ENCODE data around the gene COX11.

Gene COX11, protein sequence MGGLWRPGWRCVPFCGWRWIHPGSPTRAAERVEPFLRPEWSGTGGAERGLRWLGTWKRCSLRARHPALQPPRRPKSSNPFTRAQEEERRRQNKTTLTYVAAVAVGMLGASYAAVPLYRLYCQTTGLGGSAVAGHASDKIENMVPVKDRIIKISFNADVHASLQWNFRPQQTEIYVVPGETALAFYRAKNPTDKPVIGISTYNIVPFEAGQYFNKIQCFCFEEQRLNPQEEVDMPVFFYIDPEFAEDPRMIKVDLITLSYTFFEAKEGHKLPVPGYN

GRCh38 chr17:54968262-54968987 is at the start of gene COX11, which contains the start of gene STXBP4:
TSS of gene COX11 (minus strand) at chr17:54968654. CDS start at chr17:54968646, 8 bp downstream.
TSS of gene STXBP4 (plus strand) at chr17:54968765. CDS start at chr17:54986220, 17,455 bp downstream.
- DNase-seq (ENCODE audit: low read depth, low spot score) = peak; percentile 84
- H3K27ac ChIP-seq = peak within 1 kb of the TSS; percentile 53

DNA sequence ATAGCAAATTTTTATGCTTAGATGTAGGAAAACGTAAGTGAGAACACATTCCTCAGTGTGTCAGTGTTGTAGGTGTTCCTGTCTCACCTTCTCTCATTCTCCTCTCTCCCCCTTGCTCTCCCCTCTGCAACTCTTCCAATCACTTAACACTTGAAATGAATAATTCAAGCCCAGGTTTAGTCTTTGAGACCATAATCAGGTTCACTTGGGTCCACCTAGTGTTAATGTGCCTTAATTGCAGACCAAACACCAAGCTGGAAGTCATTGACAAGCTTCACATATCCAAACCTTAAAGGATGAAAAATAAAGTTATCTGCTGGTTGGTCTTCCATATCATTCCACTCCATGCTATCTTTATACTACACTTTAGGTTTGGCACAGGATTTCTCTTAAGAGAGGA is 37.1 kb upstream of the COX11 start:
- H3K27ac ChIP-seq = no peak overlapping the region
- no peak for DNase-seq (ENCODE audit: low read depth, low spot score)

- DNase-seq (ENCODE audit: low read depth, low spot score) = no peak
- no peak overlapping the region for H3K27ac ChIP-seq
Measured at GRCh38 chr17:55004484-55004883, 36.0 kb upstream of the COX11 start.

DNA sequence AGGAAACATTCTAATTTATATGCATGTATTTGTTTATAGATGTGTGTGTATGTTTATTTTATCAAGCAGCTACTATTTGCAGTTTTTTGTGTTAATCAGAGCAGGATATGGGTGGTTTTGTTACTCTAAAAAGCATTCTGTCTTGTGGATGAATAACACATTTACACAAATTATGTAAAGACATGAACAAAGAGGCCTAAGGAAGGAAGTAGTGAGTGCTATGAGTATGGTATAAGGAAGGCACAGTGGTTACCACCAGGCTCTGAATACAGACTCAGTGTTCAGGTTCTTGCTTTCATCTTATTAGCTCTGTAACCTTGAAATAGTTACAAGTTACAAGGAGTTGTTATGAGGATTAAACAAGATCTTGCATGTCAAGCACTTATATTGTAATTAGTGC is 34.0 kb upstream of the COX11 start:
- no peak overlapping the region for H3K27ac ChIP-seq
- DNase-seq (ENCODE audit: low read depth, low spot score) = no peak

DNA sequence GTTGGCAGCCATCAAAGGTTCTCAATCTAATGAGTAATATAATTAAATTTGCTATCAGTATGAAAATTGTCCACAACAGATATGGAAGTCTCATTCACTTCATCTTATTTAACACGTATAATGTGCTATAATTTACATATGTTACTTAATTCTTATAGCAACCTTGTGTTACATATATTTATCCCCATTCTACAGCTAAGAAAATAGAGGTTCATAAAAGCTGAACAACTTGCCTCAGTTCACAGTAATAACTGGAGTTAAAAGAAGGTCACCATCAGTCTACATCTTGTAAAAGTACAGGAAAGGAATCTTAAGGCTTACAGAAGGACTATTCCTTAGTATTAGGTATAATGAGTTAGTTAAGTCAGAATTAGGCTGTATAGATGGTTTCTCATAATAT is 28.0 kb upstream of the COX11 start:
- no peak for DNase-seq (ENCODE audit: low read depth, low spot score)
- H3K27ac ChIP-seq = no peak overlapping the region

GRCh38 chr17:54992797-54993639 is 24.6 kb upstream of the COX11 start:
- H3K27ac ChIP-seq = no peak overlapping the region
- DNase-seq (ENCODE audit: low read depth, low spot score) = no peak

- DNase-seq (ENCODE audit: low read depth, low spot score) = no peak
- no peak overlapping the region for H3K27ac ChIP-seq
Measured at GRCh38 chr17:54991567-54991966, 23.1 kb upstream of the COX11 start.

- no peak overlapping the region for H3K27ac ChIP-seq
- DNase-seq (ENCODE audit: low read depth, low spot score) = no peak
Measured at GRCh38 chr17:54990118-54990517, 21.7 kb upstream of the COX11 start.

DNA sequence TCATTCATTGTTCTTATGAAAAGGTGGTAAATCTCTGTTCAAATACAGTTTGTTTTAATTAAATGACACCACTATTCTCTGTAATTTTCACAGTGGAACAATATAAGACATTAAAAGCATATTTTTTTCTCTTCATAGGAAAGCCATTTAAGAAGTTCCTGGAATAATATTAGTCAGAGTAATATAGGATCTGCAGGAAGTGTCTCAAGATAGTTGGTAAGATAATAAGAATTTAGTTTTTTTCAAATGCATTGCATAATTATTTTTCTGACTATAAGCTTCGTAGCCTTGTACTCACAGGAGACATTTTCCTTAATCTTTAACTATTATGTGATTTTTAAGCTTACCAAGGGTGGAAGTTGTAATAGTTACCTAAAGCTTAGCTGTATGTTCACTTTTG is 17.0 kb upstream of the COX11 start:
- H3K27ac ChIP-seq = no peak overlapping the region
- no peak for DNase-seq (ENCODE audit: low read depth, low spot score)

GRCh38 chr17:54983260-54983659 is 14.8 kb upstream of the COX11 start:
- no peak overlapping the region for H3K27ac ChIP-seq
- DNase-seq (ENCODE audit: low read depth, low spot score) = no peak

- DNase-seq (ENCODE audit: low read depth, low spot score) = no peak
- no peak overlapping the region for H3K27ac ChIP-seq
Measured at GRCh38 chr17:54982399-54982798, 13.9 kb upstream of the COX11 start.

DNA sequence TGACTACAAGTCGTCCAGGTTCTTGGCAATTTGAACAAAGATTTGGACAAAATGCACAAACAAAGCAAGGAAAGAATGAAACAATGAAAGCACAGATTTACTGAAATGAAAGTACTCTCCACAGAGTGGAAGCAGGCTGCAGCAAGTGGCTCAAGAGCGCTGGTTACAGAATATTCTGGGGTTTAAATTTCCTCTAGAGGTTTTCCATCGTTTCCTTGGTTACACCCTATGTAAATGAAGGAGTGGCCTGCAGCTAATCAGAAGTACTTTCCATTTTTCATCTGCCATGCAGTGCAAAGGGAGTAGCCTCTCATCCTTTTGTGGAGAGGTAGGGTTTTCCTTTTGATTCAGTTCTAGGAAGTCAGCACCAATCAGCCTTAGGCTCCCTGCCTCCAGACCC is 11.9 kb upstream of the COX11 start:
- DNase-seq (ENCODE audit: low read depth, low spot score) = no peak
- no peak overlapping the region for H3K27ac ChIP-seq

DNA sequence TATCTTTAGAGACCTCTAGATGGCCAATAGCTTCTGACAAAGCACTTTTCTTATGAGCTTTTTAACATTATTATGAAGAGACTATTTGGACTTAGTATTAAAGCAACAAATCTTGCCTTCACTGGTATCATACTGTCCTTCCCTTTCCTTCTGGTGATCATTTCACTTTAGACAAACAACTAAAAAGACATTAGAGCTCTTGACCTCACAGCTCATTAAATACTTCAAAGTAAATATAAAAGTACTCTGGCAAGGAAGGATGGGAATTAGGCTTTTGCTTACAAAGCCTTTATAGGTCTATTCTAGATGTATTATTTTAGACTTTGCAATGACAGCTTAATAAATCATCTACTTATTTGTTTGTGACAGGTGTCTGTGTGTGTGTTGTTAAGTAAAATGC is 11.2 kb upstream of the COX11 start:
- DNase-seq (ENCODE audit: low read depth, low spot score) = no peak
- no peak overlapping the region for H3K27ac ChIP-seq

GRCh38 chr17:54977744-54978143 is 9.3 kb upstream of the COX11 start:
- DNase-seq (ENCODE audit: low read depth, low spot score) = no peak
- H3K27ac ChIP-seq = no peak overlapping the region

GRCh38 chr17:54976316-54976715 is 7.9 kb upstream of the COX11 start:
- H3K27ac ChIP-seq = no peak overlapping the region
- DNase-seq (ENCODE audit: low read depth, low spot score) = no peak

DNA sequence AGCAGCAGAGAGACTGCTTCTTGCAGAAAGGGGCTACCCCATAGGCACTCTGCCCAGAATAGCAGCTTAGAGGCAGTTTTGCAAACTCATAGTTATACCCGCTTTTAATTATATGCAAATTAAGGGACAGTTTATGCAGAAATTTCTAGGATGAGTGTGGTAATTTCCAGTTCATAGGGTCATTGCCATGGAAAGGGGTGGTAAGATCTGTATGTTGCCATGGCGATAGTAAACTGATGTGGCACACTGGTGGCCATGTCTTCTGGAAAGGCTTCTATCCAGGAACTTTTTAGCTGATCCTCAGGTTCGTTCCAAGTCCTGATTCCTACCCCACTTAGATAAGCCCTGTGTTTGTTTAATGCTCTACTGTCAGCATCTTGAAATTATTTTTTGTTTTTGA is 6.3 kb upstream of the COX11 start:
- no peak for DNase-seq (ENCODE audit: low read depth, low spot score)
- H3K27ac ChIP-seq = no peak overlapping the region

GRCh38 chr17:54972406-54973138 is 4.1 kb upstream of the COX11 start:
- no peak overlapping the region for H3K27ac ChIP-seq

DNA sequence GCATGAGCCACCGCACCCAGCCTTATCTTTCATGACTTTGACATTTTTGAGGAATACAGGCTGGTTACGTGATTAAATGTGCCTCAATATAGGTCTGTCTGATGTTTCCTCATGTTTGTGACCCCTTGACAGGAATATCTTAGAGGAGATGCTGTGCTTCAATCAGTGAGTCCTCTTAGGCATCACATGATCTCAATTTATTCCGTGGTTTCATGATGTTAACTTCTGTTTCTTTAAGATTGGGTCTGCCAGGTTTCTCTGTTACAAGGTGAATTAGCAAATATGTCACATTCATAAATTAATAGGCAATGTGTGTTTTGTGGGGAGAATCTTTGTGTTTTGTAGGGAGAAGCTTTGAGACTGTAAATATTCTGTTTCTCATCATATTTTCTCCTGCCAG is 3.4 kb upstream of the COX11 start:
- no peak for DNase-seq (ENCODE audit: low read depth, low spot score)
- no peak overlapping the region for H3K27ac ChIP-seq

More at GRCh38 chr17:54972406-54973138, 4.1 kb upstream of the COX11 start:
- DNase-seq (ENCODE audit: low read depth, low spot score) = no peak

DNA sequence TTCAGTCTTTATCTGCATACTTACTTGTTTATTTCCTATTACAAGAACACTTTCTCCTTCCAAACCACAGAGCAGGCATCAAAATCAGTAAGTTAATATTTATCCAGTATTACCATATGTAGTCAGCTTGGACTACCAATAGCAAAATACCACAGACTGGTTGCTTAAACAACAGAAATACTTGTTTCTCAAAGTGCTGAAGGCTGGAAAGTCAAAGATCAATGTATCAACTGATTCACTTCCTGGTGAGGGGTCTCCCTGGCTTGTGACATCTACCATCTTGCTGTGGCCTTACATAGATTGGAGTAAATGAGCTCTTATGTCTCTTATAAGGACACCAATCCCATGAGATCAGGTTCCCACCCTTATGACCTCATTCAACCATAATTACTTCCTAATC is 2.7 kb upstream of the COX11 start:
- no peak for DNase-seq (ENCODE audit: low read depth, low spot score)
- H3K27ac ChIP-seq = no peak overlapping the region

All from epithelial cell of prostate (primary cell).